Activated naive CD4-positive, alpha-beta T cell (primary cell): ENCODE measurements around the gene LDB3.

Source experiments
- DNase-seq, 4 experiments: peaks; one replicate each; lab custom pipeline; 2025; lab: John Stamatoyannopoulos, UW

Gene LDB3

GRCh38 chr10:86706401-86706841 lies 38.1 kb downstream of the LDB3 start:
- no peak for DNase-seq

DNA sequence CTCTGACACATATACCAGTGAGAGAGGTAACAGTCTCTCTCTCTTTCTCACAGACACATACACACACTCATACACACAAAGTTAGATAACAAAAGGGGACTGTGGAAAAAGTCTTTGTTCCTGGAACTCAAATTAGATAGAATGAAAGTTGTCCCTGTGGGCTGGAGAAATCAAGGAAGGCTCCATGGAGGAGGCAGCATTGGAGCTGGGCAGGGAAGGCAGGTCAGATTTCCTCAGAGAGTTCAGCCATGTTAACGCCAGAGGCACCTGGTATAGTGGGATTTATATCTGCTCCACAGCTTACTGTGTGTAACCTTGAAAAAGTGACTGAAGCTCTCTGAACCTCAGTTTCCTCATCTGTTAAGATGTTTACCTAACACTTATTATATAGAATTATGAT lies 38.7 kb downstream of the LDB3 start:
- no peak for DNase-seq

- no peak for DNase-seq
Observed at GRCh38 chr10:86707505-86707904, 39.2 kb downstream of the LDB3 start.

- DNase-seq, result no peak
Observed at GRCh38 chr10:86708068-86708782, 39.9 kb downstream of the LDB3 start.

DNA sequence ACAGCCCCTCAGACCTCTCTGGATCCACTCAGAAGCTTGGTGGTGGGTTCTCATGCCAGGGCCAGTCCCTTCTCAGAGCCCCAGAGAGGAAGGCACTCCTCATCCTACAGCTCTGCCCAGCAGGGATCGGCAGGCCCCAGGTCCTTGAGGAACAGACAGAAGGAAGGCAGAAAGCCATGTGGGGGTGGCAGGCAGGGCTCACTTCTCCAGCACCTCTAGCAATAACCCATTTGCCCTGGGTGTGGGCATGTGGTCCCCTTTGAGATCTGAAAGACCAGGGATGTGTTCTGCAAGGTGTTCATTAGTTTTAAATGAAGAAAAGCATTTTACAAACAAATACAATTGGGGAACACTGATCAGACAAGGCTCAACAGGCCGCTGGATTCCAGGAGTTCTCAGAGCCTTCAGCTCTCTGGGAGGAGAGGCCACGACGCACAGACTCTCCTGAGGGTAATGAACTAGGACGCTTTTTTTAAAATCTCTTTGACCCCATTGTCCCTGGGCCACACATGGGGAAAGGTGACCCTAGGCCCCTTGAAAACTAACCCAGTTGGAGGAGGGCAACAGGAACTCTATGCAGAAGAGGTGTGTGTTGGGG lies 40.6 kb downstream of the LDB3 start:
- no peak for DNase-seq

DNA sequence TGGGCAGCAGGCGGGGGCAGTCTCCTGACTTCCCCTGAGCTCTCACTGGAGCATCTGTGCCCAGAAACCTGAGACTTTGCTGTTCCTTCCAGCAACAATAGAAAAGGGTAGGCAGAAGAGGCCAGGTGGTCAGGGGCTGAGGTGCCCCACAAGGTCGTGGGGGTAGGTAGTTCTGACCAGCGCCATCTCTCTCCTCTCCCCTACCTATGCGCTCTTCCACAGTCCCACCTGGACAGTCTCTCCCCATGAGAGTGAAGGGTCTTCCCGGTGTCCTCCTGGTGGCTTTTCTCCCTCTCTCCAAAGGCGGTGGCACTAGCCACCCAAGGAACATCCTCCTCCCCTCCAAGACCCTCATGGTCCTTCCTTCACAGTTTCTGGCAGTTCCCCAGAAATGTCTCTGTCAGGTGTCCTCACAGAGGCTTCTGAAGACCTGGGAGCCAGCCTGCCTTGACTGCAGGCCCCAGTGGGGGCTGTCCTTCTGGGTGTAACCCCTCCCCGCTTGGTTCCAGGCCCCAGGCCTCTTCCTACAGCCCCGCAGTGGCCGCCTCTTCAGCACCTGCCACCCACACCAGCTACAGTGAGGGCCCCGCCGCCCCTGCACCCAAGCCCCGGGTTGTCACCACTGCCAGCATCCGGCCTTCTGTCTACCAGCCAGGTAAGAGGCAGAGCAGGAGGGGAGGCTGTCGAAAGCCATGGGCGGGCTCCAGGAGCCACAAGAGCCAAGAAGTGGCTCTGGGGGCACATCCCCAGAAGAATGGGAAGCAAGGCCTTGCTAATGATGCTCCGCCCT lies 41.3 kb downstream of the LDB3 start:
- DNase-seq, result no peak

DNA sequence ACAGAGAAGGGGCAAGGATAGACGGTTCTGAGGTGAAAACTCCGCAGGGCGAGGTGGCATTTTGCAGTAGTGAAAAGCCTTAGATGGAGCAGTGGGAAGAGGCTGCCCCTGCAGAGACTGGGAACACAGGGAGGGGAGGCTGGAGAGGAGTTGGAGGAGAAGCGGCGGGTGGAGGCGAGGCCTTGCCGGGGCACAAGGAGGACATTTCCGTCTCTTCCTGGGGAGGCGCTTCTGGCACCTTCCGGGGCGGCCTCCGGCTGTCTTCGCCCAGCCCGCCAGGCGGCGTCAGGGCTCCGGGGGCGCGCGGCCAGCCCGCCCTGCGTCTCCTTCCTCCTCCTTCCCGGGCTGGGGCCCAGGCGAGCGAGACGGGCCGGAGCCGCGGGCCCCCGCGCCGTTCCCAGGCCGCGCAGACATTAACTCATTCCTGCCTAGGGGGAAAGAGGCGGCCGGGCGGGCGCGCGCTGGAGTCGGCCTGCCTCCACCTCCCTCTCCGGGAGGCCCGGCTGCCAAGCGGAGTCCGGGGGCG lies 42.7 kb downstream of the LDB3 start:
- DNase-seq, result peak; percentile 49 to 80 (median 60)

DNA sequence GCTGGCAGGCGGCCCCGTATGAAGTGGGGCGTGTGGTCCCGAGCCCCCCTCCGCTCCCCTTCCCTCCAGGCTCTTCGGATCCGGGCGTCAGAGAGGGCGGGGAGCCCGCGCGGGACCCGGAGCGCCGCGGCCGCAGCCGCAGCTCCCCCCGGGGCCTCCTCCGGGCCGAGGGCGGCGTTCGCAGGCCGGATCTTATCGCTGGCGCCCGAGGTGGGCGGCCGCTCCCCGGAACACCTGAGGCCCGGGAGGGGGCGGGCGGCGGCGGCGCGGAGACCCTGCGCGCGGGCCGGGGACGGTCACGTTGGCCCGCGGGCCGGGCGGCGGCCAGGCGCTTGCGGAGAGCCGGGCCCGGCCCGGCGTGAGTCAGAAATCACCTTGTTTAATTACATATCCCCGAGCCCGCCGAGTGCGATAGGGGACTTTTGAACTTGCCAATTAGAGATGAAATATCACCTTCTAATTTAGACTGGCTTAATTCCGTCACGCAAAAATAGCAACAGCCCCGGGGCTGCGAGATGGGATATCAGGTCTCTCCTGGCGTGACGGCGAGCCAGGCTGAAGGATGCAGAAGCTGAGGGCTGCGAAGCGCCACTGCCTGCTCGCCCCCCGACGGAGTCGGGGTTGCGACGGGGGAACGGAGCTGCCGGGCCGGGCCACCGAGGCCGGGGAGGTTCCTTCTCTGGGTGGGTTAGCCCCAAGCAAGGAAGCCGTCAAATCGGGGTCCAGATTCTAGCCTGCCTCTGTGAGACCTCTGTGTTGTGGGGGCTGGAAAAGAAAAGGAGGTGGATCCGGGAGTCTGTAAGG lies 43.4 kb downstream of the LDB3 start:
- peak in 3 of 4 experiments; percentile 28 to 45 (median 45) for DNase-seq

DNA sequence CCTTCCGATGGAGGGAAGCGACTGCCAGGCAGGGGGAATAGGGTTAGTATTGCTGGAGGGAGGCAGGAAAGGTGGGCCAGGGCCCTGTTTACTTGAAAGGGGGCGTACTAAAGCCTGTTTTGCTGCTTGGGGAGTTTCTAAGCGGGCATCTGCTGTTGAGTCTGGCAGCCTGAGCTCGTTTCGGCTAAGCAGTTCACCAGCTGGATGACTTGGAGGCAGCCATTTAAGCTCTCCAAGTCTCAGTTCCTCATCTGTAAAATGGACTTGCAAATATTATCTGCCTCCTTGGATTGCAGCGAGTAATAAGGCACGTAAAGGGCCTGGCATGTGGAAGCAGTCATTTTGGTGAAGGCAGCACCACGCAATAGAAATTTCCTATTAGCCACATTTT lies 44.0 kb downstream of the LDB3 start:
- DNase-seq, result no peak

GRCh38 chr10:86715156-86715795 lies 47.0 kb downstream of the LDB3 start:
- no peak for DNase-seq

DNA sequence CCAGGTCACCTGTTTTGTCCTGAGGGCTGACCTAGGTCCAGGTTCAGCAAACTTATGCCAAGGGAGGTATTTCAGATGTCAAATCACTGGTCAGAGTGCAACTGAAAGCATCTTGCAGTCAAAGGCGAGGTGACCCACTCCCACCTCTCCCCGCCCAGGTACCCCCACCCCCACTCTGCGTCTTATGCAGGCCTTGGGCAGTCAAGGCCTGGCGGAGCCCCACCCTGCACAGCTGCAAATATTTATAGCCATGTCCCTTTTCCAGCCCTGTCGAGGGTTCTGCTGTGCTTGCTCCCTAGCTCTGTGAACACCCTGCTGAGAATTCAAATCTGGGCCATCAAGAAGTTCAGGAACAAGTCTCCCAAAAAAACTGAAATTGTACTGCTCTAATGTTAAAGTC lies 47.5 kb downstream of the LDB3 start:
- DNase-seq, result no peak

DNA sequence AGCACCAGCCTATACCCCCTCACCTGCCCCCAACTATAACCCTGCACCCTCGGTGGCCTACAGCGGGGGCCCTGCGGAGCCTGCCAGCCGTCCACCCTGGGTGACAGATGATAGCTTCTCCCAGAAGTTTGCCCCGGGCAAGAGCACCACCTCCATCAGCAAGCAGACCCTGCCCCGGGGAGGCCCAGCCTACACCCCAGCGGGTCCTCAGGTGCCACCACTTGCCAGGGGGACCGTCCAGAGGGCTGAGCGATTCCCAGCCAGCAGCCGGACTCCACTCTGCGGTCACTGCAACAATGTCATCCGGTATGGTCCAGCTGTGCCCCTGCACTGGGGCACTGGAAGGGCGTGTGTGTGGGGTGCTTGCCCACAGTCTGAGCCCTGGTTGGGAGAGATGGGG lies 48.2 kb downstream of the LDB3 start:
- no peak for DNase-seq

DNA sequence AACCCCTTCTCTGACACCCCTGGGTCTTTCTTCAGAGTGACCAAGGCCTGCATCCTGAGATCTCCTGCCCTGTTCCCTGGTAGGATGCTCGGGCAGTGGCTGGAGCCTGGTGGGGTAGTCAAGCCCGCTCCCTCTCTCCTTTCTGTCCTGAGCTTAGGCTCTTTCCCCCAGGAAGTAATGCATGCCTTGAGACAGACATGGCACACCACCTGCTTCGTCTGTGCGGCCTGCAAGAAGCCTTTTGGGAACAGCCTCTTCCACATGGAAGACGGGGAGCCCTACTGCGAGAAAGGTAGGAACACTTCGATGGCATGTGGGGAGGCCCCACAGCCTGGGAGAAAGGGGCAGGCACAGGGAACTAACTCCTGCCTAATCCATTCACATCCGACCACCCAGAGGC lies 50.2 kb downstream of the LDB3 start:
- no peak for DNase-seq

DNA sequence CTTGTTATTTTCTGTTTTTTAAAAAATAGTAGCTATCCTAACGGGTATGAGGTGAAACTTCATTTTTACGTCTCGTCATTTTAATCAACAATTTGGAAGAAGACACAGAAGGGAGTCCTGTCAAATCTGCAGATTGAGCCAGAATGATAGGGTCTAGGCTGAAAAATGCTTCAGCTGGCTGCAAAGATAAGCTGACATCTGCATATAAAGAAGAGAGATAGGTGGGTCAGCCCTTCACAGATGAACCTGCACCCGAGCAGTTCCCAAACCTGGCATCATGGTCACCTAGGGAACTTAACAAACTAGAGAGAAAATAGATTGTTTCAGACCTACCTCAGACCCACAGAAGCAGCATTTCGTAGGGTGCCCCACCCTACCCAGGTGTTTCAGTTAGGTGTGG lies 52.9 kb downstream of the LDB3 start:
- no peak for DNase-seq

GRCh38 chr10:86723009-86723408 lies 54.7 kb downstream of the LDB3 start:
- no peak for DNase-seq

DNA sequence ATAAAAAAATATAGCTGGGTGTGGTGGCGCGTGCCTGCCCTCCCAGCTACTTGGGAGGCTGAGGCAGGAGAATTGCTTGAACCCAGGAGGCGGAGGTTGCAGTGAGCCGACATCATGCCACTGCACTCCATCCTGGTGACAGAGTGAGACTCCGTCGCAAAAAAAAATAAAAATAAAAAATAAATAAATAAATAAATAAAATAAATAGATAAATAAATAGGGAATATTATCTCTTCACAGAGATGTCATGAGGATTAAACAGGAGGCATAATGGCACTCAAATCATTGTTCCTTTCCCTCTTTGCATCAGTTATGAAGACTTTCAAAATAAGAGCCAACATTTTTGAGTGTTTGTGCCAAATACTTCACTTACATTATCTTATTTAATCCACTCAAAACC lies 56.1 kb downstream of the LDB3 start:
- no peak for DNase-seq

DNA sequence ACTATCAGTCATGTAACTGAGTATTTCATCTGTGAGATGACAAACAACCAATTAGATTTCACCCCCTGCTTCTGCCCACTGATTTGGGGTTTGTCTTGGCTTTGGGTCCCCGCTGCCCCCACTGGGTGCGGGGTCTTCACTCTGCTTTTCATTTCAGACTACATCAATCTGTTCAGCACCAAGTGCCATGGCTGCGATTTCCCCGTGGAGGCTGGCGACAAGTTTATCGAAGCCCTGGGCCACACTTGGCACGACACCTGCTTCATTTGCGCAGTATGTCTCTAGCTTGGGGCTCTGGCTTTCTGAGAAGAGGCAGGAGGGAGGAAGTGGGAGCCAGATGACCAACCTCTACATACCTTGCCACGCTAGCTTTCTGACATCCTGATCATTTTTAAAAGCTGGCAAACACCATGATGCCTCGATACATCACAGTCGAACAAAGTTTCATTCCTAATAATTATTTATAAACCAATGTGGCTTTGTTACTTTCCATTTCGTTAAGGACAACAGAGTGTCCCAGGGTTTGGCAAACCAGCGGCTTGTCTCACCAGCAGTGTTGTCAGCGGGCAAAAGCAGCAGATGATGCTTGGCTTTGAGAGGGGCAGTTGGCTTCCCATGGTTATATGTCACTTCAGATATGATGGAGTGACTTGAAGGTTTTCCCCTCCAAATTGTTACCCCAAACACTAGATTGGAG lies 57.8 kb downstream of the LDB3 start:
- no peak for DNase-seq

- DNase-seq, result no peak
Observed at GRCh38 chr10:86726677-86726999, 58.3 kb downstream of the LDB3 start.

DNA sequence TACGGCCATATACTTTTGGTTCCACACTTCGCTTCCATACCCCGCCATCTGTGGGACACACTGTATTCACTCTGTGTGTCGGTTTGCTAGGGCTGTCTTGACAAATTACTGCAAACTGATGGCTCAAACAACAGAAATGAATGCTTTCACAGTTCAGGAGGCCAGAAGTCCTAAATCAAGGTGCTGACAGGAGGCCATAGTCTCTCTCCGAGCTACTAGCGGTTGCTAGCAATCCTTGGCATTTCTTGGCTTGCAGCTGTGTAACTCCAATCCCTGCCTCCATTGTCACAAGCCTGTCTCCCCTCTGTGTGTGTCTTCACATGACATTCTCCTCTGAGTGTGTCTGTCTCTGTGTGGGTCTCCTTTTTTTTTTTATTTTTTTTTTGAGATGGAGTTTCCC lies 59.2 kb downstream of the LDB3 start:
- no peak for DNase-seq

DNA sequence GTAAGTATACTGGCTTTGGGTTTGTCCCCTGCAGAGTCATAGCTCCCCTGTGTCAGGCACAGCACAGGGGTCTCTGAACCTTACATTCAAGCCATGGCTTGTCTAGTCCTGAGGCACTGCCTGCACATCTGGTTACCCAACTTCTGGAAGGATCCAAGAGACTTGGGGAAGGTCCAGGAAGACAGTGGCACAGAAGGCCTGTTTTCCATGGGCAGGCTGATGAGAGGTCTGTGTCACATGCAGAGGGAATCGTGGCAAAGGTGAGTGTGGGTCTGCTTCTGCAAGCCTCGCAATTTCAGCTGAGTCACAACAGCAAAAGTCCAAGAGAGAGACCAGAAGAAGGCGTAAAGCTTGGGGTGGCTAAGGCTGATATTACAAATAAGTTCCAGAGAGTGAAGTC lies 59.7 kb downstream of the LDB3 start:
- DNase-seq, result no peak

- DNase-seq, result no peak
Observed at GRCh38 chr10:86729677-86730076, 61.4 kb downstream of the LDB3 start.
